Stimulated activated CD8-positive, alpha-beta memory T cell treated with anti-CD3 and anti-CD28 coated beads, Interleukin-15, amount 100 ng/mL, for 1 hour (primary cell): ENCODE results near the gene CYB5RL.
"Not testable (repeated sequence)": the region's sequence is repeated elsewhere in the genome, so short reads cannot be mapped to it uniquely, and the experiment has no call there.

Source experiments
- DNase-seq: peaks from one replicate; pipeline ENCODE4 v3.0.0-alpha.2; 2020; ENCODE audit warnings: low read depth

Gene CYB5RL

GRCh38 chr1:54186056-54186455, 13.8 kb downstream of the CYB5RL start:
- DNase-seq, result no peak

GRCh38 chr1:54180701-54181360, 19.0 kb downstream of the CYB5RL start:
- no peak for DNase-seq

- no peak for DNase-seq
Measured at GRCh38 chr1:54178296-54179070, 21.3 kb downstream of the CYB5RL start.

- DNase-seq, result no peak
Measured at GRCh38 chr1:54177726-54178125, 22.1 kb downstream of the CYB5RL start.

GRCh38 chr1:54176621-54177327, 23.1 kb downstream of the CYB5RL start:
- no peak for DNase-seq

- no peak for DNase-seq
Measured at GRCh38 chr1:54174106-54174505, 25.7 kb downstream of the CYB5RL start.

GRCh38 chr1:54173681-54174080, 26.1 kb downstream of the CYB5RL start:
- no peak for DNase-seq

GRCh38 chr1:54172614-54173599, 26.9 kb downstream of the CYB5RL start:
- DNase-seq, result no peak

- DNase-seq, result no peak
Measured at GRCh38 chr1:54171606-54172005, 28.2 kb downstream of the CYB5RL start.

GRCh38 chr1:54171016-54171415, 28.8 kb downstream of the CYB5RL start:
- no peak for DNase-seq

GRCh38 chr1:54169068-54169467, 30.8 kb downstream of the CYB5RL start:
- DNase-seq, result no peak

GRCh38 chr1:54168206-54168965, 31.4 kb downstream of the CYB5RL start:
- DNase-seq, result no peak

- DNase-seq, result no peak
Measured at GRCh38 chr1:54167422-54168139, 32.2 kb downstream of the CYB5RL start.

- not testable (repeated sequence) for DNase-seq
Measured at GRCh38 chr1:54166357-54166756, 33.5 kb downstream of the CYB5RL start.

- no peak for DNase-seq
Measured at GRCh38 chr1:54165146-54165545, 34.7 kb downstream of the CYB5RL start.

- DNase-seq, result no peak
Measured at GRCh38 chr1:54163573-54163972, 36.3 kb downstream of the CYB5RL start.

GRCh38 chr1:54163051-54163450, 36.8 kb downstream of the CYB5RL start:
- DNase-seq, result no peak

GRCh38 chr1:54161495-54162168, 38.2 kb downstream of the CYB5RL start:
- DNase-seq, result no peak

GRCh38 chr1:54160351-54160750, 39.5 kb downstream of the CYB5RL start:
- no peak for DNase-seq
